Activated CD4-positive, CD25-positive, alpha-beta regulatory T cell treated with anti-CD3 and anti-CD28 coated beads, Interleukin-2, amount 50 U/mL, for 24 hours (primary cell): ENCODE measurements around the gene C16orf92.
"Not testable (repeated sequence)": the region's sequence is repeated elsewhere in the genome, so short reads cannot be mapped to it uniquely, and the experiment has no call there.

Source experiments
- ATAC-seq, 2 donors: fragments of 150-1000 bp; cut with Tn5 transposase; one replicate each; pipeline ENCODE4 v1.10.0; 2021; ENCODE audit warnings: mild to moderate bottlenecking in 1 of 2, moderate library complexity in 1 of 2

The C16orf92 gene

DNA sequence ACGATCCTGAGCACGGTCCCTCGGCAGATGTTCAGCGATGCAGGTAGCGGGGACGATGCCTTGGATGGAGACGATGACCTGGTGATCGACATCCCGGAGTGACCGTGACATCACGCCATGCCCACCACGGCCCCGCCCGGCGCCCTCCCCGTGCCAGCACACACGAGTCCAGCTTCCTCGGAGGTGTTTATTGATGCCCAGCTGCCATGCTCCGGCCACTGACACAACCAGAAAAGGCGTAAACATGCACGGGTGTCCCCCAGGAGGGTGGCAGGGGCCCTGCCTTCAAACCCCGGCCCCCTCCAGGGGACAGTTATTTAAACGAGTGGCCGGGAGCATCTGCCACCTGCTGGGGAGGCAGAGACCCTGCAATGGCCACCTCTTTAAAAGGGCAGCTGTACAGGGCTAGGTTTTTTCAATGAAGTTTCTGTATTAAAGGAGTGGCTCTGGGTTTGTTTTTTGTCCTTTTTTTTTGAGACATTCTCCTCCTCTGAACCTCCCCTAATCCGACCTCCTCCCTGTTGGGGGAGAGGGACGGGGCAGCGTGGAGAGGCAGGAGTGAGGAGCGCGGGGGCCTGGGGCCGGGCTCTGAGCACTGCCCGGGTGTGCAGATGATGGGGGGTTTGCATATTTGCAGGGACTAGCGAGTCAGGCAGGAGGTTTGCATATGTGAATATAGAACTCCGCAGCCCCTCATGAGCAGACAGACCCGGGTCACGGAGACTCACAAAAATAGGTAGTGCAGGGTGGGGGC, 17.5 kb upstream of the C16orf92 start:
- peak; percentile 47 to 68 for ATAC-seq

DNA sequence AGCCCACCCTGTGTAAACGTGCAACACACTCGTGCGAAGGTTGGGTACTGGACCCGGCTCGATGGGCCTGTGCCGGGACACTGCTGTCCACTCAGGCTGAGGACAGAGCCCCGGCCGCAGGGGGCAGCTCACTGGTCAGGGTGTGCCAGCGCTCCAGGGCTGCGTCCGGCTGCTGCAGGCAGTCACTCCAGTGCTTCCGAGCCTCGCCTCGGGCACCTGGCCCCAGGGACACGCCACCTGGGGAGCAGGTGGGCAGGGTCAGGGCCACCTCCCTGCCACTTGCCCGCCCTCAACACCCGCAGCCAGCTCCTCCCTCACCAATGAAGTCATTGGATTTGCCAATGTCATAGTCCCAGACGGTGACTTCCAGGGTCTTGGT, 16.9 kb upstream of the C16orf92 start:
- ATAC-seq = no peak

DNA sequence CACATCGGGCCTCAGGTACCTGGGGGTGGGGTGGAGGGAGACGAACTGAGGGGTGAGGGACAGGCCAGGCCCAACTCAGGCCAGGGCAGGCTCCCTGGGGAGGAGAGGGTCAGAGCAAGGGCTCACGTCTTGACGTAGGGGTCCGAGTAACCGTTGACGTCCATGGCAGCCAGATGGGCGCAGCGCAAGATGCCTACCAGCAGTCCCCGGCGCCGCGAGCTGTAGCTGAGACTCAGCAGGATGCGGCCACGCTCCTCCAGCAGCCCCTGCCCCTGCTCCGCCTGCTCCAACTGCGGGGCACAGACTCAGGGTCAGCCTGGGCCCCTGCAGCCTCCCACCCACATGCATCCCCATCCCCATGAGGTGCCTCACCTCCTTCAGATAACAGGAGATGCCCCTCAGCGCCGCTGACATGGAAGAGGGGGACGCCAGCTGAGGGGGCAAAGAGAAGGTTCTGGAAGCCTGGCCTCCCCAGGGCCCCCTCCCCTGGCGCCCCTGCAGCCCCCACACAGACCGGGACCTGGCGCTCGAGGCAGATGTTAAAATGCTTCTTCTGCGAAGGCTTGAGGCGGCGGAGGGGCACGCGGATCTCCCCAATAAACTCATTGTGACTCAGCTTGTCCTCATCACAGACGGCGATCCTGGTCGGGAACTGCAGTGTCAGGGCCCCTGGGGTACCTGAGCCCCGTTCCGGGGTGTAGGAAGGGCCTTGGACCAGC, 16.2 kb upstream of the C16orf92 start:
- no peak for ATAC-seq

DNA sequence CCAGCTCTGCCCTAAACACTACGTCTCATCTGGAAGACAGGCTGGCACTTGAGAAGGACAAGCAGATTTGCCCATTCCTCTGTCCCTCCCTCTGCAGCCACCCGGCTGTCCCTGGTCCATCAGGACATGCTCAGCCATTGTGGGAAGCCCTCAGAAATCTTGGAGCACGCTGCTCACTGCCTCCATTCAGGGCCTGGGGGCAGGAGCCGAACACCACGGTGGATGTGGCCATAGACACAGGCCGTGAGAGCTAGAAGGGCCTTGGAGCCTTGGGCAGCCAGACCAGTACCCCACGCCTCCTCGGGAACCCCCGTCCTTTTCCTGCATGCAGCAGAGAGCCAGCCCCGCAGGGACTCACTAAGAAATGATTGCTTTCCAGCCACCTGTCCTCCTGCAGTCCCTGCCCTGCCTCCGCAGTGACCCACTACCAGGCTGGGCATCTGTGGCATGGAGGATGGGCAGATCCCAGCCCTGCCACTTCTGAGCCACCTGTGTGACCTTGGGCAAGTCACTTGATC, 15.6 kb upstream of the C16orf92 start:
- ATAC-seq = no peak

GRCh38 chr16:30009085-30009862, 13.7 kb upstream of the C16orf92 start:
- no peak for ATAC-seq

- ATAC-seq = no peak
These were observed 12.8 kb upstream of the C16orf92 start for GRCh38 chr16:30009990-30010843.

DNA sequence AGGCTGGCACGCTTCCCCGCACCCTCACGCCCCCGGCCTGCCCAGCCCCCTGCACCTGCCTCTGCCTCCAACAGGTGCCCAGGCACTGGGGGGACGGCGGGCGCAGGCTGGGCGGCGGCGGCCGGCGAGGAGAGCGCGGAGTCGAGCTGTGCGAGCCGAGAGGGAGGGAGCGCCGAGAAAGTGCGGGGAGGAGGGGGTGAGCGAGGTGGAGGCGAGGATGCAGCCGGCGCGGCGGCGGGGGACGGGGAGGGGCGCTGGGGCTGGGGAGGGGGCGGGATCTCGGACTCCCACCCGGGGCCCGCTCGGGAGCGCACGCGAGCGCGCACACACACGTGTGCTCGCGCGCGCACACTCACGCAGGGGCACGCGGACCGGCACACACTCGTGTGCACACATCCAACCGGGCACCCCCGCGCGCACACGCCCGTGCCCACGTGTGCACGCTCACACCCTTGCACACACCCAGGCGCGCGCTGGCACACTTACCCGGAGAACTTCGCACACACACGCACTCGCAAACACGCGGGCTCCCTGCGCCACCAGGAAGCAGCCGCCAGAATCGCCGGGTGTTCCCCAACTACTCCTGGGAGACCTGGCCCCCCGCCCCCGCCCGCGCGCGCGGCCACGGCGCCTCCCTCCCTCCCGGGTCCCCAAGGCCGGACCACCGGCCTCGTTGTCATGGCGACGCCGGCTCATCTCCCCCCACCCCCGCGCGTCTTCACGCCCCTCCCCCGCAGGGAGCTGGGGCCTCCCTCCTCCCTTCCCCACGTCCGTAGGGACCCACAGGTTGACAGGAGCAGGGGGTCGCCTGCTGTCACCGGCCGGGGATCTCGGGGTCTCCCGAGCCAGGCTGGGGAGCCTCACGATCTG, 11.9 kb upstream of the C16orf92 start, which contains the start of gene DOC2A:
TSS of gene DOC2A (minus strand) at position 184 of the 870 bp plus-strand sequence. CDS start 805 bp downstream, outside the sequence.
- ATAC-seq = peak; percentile 47 to 62

DNA sequence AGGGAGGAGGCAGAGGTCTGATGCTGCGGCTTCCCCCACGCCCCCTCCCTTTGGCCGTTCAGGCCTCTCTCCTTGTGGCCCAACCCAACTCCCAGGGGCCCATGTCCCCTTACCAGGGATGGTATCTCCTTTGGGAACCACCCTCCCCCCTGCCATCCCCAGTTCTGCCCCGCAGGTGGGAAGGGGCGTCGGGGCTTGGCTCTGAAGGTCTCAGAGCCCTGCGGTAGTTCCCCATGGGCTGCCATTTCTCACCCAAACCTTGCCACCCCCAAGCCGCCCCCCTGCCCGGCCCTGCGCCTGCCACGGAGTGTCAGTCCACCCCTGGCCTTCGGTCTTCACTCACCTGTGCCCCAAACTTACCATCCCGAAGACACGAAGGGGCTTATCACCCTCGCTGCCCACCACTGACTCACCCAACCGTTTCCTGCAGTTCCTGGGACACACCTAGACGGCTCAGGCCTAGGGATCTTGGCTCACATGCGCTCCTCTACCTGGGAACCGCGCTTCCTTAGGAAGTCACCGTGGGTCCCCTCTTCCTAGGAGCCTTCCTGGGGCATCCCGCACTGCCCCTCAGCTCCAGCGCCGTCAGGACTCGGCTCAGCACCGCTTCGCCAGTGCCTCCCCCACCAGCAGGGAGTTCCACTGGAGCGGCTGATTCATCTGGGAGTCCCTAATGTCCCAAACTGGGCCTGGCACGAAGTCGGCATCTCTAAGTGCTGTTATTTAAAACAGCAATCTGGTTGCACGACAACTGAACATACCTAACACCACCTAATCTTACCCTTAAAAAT, 11.1 kb upstream of the C16orf92 start:
- no peak for ATAC-seq

GRCh38 chr16:30012598-30012997, 10.4 kb upstream of the C16orf92 start:
- not testable (repeated sequence) for ATAC-seq

GRCh38 chr16:30015450-30015849, 7.5 kb upstream of the C16orf92 start:
- not testable (repeated sequence) for ATAC-seq

DNA sequence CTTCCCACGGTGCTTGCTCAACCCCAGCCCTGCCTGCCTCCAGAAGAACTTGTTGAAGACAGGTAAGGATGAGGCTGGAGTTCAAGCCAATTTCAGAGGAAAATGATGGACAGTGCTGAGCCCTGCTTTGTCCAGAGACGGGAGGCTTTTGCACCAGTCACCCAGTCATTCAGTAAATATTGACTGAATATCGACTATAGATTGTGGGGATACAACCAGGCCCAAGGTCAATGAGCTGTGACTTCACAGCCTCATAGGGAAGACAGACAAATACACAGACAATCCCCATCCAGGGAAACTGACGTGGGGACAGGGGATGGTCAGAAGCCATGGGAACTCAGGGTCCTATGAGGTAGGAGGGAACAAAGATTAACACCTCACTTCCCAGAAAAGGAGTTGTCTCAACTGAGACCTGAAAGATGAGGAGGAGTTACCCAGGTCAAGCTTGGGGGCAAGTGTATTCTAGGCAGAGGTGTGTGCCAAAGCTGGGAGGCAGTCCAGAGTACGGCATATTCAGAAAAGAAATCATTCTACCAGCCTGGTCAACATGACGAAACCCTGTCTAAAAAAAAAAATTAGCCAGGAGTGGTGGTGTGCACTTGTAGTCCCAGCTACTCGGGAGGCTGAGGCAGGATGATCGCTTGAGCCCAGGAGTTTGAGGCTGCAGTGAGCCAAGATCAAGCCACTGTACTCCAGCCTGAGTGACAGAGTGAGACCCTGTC, 6.3 kb upstream of the C16orf92 start:
- no peak for ATAC-seq

DNA sequence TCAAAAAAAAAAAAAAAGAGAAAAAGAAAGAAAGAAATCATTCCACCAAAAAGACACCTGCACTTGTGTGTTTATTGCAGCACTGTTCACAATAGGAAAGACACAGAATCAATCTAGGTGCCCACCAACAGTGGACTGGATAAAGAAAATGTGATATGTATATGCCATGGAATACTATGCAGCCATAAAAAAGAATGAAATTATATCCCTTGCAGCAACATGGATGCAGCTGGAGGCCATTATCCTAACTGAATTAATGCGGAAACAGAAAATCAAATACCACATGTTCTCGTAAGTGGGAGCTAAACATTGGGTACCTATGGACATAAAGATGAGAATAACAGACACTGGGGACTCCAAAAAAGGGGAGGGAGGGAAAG, 5.7 kb upstream of the C16orf92 start:
- no peak for ATAC-seq

DNA sequence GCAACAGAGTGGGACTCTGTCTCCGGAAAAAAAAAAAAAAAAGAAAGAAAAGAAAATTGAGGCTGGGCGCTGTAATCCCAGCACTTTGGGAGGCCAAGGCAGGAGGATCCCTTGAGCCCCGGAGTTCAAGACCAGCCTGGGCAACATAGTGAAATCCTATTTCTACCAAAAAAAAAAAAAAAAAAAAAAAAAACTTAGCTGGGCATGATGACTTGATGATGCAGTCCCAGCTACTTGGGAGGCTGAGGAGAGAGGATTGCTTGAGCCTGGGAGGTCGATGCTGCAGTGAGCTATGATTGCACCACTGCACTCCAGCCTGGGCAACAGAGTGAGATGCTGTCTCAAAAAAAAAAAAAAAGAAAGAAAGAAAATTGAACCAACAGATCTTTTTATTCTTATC, 5.1 kb upstream of the C16orf92 start:
- not testable (repeated sequence) for ATAC-seq

- peak; percentile 22 to 27 for ATAC-seq
These were observed 4.3 kb upstream of the C16orf92 start for GRCh38 chr16:30018731-30019158.

- ATAC-seq = no peak
These were observed 588 bp downstream of the C16orf92 start for GRCh38 chr16:30023586-30023985.

DNA sequence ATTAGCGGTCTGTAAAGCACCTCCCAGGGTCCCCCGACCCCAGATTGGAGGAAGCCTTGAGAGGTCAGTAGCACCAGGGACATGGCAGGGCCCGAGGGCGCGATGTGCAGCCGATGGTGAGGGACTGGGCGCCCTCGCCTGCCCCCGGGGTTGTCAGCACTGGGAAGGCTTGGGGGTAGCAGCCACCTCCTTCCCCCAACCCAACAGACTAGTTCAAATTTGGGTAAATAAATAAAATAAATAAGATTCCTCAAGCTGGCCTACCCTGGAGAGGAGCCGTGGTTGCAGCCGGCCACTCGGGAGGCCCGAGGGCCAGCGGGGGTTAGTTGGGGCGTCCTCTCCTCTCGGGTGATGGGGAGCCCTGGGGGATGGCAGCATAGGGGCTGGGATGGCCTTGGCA, 1.5 kb downstream of the C16orf92 start:
- ATAC-seq = no peak

DNA sequence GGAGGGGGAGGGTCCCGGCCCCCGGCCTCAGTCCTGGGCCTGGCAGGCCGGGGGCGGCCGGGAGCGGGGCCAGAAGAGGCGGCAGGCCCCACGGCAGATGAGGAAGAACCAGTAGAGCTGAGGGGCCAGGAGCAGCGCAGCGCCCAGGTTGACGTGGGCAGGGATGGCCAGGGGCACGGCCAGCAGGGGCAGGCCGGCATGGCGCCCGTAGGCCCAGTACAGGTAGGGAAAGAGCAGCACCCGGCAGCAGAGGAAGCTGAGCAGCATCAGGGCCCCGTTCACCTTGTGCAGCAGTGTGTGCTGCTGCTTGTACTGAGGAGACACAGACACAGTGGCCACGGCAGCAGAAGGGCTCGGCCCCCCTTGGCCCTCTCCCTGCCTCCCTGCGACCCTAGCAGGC, 2.2 kb downstream of the C16orf92 start:
- no peak for ATAC-seq

DNA sequence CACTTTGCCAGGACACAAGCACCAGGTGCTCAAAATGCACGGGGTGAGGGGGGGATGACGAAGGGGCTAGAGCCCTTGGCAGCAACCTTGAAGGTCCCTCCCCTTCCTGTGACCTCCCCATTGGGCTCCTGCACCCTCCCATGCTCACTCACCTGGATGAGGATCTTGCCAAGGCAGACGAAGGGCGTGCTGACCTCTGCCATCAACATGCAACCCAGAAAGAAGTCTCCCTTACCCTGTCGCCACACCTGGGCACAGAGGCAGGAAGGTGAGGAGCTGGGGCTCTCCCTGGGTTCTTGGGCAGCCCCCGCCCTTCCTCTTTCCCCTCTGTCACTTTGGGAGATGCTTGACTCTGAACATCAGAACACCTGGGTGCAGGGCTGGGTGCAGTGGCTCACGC, 2.6 kb downstream of the C16orf92 start:
- ATAC-seq = no peak

GRCh38 chr16:30026449-30026848, 3.5 kb downstream of the C16orf92 start:
- no peak for ATAC-seq
